Measurements from ENCODE around the gene TRPV3. TPM values are rescaled to one million over a fixed set of nuclear protein-coding genes. Genes with fewer than 3 reads are reported as not detected.

The TRPV3 gene
- total RNA-seq, 1 experiment from 2014 or later, result 0.31 TPM

DNA sequence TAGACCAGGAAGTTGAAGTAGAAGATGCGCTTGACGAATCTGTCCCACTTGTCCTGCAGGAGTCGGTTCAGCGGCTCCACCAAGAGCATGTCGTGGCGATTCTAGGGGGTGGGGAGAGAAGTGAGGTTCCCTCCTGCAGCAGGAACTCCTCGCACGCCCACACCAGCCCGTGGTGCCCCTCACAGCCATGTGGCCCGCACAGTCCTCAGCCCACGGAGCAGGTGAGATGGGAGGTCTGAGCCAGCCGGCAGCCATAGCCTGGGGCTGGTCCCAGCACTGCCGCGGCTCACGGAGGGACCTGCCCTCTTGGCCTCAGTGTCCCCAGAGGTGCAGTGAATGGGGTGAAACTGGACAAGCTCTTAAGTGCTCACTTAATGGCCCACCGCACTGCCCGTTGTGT, 28.2 kb upstream of the TRPV3 start:
- ChIA-PET CTCF (no interaction called here), POLR2A (no interaction called here)
- Histone ChIP-seq H3K27ac (ENCODE audit: low read length) (no peak overlapping the region), H3K27me3 (ENCODE audit: control insufficient read depth, insufficient read depth, low read length) (no peaks in the 10 kb centered on the region), H3K9me3 (ENCODE audit: control insufficient read depth, insufficient read depth, low read depth, low read length) (no peaks in the 10 kb centered on the region), H3K4me1 (ENCODE audit: control insufficient read depth, insufficient read depth, low read length) (no peaks in the 10 kb centered on the region), H3K4me3 (ENCODE audit: low read depth in 2 of 2, low read length in 2 of 2) (no peak overlapping the region), H3K36me3 (ENCODE audit: control insufficient read depth, insufficient read depth, low read length) (no peaks in the 10 kb centered on the region; the same call in 1 of the 2 replicates)
- no peak for ATAC-seq
- TF ChIP-seq, protein P1, sequence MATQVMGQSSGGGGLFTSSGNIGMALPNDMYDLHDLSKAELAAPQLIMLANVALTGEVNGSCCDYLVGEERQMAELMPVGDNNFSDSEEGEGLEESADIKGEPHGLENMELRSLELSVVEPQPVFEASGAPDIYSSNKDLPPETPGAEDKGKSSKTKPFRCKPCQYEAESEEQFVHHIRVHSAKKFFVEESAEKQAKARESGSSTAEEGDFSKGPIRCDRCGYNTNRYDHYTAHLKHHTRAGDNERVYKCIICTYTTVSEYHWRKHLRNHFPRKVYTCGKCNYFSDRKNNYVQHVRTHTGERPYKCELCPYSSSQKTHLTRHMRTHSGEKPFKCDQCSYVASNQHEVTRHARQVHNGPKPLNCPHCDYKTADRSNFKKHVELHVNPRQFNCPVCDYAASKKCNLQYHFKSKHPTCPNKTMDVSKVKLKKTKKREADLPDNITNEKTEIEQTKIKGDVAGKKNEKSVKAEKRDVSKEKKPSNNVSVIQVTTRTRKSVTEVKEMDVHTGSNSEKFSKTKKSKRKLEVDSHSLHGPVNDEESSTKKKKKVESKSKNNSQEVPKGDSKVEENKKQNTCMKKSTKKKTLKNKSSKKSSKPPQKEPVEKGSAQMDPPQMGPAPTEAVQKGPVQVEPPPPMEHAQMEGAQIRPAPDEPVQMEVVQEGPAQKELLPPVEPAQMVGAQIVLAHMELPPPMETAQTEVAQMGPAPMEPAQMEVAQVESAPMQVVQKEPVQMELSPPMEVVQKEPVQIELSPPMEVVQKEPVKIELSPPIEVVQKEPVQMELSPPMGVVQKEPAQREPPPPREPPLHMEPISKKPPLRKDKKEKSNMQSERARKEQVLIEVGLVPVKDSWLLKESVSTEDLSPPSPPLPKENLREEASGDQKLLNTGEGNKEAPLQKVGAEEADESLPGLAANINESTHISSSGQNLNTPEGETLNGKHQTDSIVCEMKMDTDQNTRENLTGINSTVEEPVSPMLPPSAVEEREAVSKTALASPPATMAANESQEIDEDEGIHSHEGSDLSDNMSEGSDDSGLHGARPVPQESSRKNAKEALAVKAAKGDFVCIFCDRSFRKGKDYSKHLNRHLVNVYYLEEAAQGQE (IDR thresholded peaks at IDR 0.05; ENCODE audit: insufficient read depth in 1 of 2, low read depth in 2 of 2, low read length in 1 of 2), result no peak
- intact Hi-C loops (cut with micrococcal nuclease; ENCODE audit: unreplicated experiment) (no loop called here), in situ Hi-C loops (cut with HindIII; ENCODE audit: low pct_unique_long_range_greater_than_20kb, low sequenced_read_pairs) (no loop called here)
- no peak for DNase-seq (ENCODE audit: low read depth, low spot score)
- BruUV-seq (replicated peaks), result no TSS peak

DNA sequence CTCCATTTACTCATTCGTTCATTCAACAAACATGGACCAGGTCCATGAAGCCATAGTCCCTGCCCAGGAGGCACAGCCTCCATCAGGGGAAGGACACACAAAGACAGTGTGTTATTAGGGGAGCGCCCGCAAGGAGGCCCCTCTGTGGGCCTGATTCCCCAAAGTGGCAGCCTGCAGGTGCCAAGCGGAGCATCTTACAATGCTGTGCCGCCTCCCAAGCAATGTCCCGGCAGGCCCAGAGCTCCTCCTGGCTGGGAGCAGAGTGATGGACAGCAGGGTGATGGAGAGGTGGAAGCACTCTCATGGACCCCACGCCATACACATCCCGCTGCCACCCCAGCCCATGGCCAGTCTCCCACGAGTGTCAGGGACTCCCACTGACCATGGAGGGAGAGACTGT, 25.8 kb upstream of the TRPV3 start:
- no TSS peak for BruUV-seq (replicated peaks)
- Histone ChIP-seq H3K27me3 (ENCODE audit: control insufficient read depth, insufficient read depth, low read length) (no peaks in the 10 kb centered on the region), H3K4me1 (ENCODE audit: control insufficient read depth, insufficient read depth, low read length) (no peaks in the 10 kb centered on the region), H3K36me3 (ENCODE audit: control insufficient read depth, insufficient read depth, low read length) (no peaks in the 10 kb centered on the region; the same call in 1 of the 2 replicates), H3K4me3 (ENCODE audit: low read depth in 2 of 2, low read length in 2 of 2) (no peak overlapping the region), H3K9me3 (ENCODE audit: control insufficient read depth, insufficient read depth, low read depth, low read length) (no peaks in the 10 kb centered on the region), H3K27ac (ENCODE audit: low read length) (no peak overlapping the region)
- CTCF ChIA-PET, result no interaction called here
- no peak for DNase-seq (ENCODE audit: low read depth, low spot score)
- POLR2A ChIA-PET, result no interaction called here
- in situ Hi-C loops (cut with HindIII; ENCODE audit: low pct_unique_long_range_greater_than_20kb, low sequenced_read_pairs), result no loop called here
- intact Hi-C loops (cut with micrococcal nuclease; ENCODE audit: unreplicated experiment), result no loop called here
- no peak for TF ChIP-seq SIN3A (IDR thresholded peaks at IDR 0.05; ENCODE audit: borderline replicate concordance, insufficient read depth, low read depth, low read length)
- TF ChIP-seq CTCF (IDR thresholded peaks at IDR 0.05), result no peak
- no peak for TF ChIP-seq POLR2AphosphoS5 (IDR thresholded peaks at IDR 0.05; ENCODE audit: low read depth, low read length)
- TF ChIP-seq, protein P1 (IDR thresholded peaks at IDR 0.05; ENCODE audit: insufficient read depth in 1 of 2, low read depth in 2 of 2, low read length in 1 of 2), result no peak
- no peak for TF ChIP-seq TCF7L2 (IDR thresholded peaks at IDR 0.05; ENCODE audit: low read depth, low read length)
- ATAC-seq, result no peak

Data from Panc1 (cell line).